ENCODE results near the gene B3GNT2. TPM values are rescaled to one million over a fixed set of nuclear protein-coding genes. Genes with fewer than 3 reads are reported as not detected.

Gene B3GNT2
- total RNA-seq, 3 donors from 2014 or later = 16.3 to 39.5 (median 25.6) TPM

DNA sequence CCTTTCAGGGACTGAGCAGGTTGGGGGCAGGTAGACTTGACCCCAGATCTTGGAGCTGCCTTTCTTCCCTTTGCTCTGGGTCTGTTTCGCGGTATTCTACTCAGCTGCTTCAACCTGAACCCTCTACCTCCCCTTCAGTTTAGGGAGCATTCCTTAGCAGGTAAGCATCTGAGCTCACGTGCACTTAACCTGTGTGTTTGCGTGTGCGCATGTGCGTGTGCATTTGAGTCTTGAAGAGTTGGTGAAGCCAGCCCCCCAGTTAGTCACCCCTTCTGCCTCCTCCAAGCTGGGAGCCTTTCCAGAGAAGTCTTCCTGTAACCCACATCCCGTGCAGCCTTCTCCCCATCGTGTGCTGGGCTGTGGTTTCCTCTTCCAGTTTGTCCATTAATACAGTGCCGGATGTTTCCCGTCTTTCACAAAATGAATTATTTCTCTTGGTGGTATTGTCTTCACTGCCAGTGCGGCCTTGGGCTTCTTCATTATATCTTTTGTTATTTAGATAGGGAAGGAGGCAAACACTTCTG is 33.2 kb downstream of the B3GNT2 start:
- no peaks in the 10 kb centered on the region for H3K36me3 ChIP-seq
- no peaks in the 10 kb centered on the region for H3K4me1 ChIP-seq
- no peak for TF ChIP-seq POLR2A (IDR thresholded peaks at IDR 0.05)
- TF ChIP-seq, protein P1, sequence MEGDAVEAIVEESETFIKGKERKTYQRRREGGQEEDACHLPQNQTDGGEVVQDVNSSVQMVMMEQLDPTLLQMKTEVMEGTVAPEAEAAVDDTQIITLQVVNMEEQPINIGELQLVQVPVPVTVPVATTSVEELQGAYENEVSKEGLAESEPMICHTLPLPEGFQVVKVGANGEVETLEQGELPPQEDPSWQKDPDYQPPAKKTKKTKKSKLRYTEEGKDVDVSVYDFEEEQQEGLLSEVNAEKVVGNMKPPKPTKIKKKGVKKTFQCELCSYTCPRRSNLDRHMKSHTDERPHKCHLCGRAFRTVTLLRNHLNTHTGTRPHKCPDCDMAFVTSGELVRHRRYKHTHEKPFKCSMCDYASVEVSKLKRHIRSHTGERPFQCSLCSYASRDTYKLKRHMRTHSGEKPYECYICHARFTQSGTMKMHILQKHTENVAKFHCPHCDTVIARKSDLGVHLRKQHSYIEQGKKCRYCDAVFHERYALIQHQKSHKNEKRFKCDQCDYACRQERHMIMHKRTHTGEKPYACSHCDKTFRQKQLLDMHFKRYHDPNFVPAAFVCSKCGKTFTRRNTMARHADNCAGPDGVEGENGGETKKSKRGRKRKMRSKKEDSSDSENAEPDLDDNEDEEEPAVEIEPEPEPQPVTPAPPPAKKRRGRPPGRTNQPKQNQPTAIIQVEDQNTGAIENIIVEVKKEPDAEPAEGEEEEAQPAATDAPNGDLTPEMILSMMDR (IDR thresholded peaks at IDR 0.05) = no peak
- no peak for TF ChIP-seq POLR2AphosphoS5 (IDR thresholded peaks at IDR 0.05)
- intact Hi-C loops (cut with DNase I; ENCODE audit: low total_unique reads) = no loop called here
- no peaks in the 10 kb centered on the region for H3K9me3 ChIP-seq
- H3K27me3 ChIP-seq = no peaks in the 10 kb centered on the region
- H3K27ac ChIP-seq = no peak overlapping the region
- no peak overlapping the region for H3K4me3 ChIP-seq
- DNase-seq (ENCODE audit: low spot score in 2 of 2) = no peak

DNA sequence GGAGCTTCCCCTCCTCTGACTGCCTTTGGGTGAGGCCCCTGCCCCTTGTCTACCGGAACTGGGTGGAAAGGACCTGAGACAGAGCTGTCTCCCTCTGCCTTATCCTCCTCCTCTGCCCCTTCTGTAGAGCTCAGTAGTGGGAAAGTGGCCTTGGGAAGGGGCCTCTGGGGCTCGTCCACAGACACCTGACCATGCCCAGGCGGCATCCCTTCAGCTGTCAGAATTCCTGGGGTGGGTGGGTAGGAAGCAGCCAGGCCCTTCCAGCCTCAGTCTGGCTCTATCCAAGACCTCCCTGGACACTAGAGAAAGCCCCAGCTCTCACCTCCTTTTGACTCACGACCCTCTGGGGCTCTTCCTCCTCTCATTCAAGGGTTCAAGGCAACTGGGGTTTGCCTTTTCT is 35.6 kb downstream of the B3GNT2 start:
- Histone ChIP-seq H3K27me3 (no peaks in the 10 kb centered on the region), H3K36me3 (no peaks in the 10 kb centered on the region), H3K27ac (no peak overlapping the region), H3K4me1 (no peaks in the 10 kb centered on the region), H3K4me3 (no peak overlapping the region), H3K9me3 (no peaks in the 10 kb centered on the region)
- no peak for DNase-seq (ENCODE audit: low spot score in 2 of 2)
- TF ChIP-seq POLR2AphosphoS5 (IDR thresholded peaks at IDR 0.05) = no peak
- intact Hi-C loops (cut with DNase I; ENCODE audit: low total_unique reads) = no loop called here

DNA sequence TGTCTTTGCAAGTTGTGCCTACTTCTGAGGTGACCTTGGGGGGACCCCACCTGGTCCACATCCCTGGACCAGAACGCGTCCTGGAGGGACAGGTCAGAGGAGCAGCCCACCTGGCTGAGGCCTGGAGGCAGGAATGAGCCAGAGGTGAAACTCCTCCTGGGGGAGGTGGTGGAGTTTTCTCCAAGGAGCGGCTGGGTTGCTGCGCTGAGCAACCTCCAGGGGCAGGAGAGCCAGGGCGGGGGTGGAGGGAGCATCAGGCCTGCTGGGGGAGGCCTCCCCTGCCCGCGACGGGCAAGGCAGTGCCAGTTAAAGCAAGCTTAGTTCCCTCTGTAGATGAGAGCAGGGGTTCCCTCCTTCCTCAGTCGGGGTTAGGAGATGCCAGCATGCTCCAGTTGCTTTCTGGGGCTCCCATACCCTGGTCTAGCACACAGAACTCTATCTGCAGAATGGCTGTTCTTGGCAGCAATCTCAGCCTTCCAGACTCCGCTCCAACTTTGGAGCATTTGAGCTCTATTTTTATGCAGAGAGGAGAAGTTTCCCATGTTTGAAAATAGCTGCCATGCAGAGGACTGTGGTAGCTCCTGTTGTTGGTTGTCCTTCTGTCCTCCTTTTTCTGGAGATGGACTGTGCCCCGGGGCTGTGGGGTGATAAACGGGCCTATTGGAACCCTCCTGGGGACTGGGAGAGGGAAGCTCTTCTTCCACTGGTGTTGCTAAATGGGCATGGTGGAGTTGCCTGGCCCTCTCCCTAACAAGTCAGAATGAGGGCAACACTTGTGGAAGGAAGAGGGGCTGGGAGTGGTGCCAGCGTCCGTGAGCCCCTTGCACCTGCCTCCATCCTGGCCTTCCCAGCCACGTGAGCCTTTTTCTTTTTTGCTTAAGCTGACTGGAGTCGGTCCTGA is 39.1 kb downstream of the B3GNT2 start:
- no peaks in the 10 kb centered on the region for H3K27me3 ChIP-seq
- no peaks in the 10 kb centered on the region for H3K36me3 ChIP-seq
- no peak for DNase-seq (ENCODE audit: low spot score in 2 of 2)
- H3K9me3 ChIP-seq = no peaks in the 10 kb centered on the region
- intact Hi-C loops (cut with DNase I; ENCODE audit: low total_unique reads) = no loop called here
- no peak overlapping the region for H3K4me3 ChIP-seq
- TF ChIP-seq, protein P1 (IDR thresholded peaks at IDR 0.05) = no peak
- TF ChIP-seq POLR2A (IDR thresholded peaks at IDR 0.05) (no peak), POLR2AphosphoS5 (IDR thresholded peaks at IDR 0.05) (no peak)
- no peaks in the 10 kb centered on the region for H3K4me1 ChIP-seq
- H3K27ac ChIP-seq = no peak overlapping the region

DNA sequence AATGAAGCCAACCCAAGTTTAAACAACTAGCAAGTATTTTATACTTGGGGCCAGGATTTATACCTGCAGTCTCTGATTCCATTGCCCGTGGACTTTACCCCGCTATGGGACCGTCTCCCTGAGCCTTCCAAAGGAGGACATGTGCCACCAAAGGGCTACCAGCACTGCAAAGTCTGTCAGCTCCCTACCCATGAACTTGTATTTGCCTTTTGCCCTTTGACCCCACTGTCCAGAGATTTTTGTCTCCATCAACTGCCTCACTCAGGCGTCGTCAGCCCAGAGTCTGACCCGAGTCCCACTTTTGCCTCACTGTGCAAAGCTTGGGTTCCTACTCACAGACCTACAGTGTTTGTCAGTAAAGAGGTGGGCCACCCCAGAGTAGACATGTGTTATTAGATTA is 40.6 kb downstream of the B3GNT2 start:
- Histone ChIP-seq H3K4me1 (no peaks in the 10 kb centered on the region), H3K27me3 (no peaks in the 10 kb centered on the region), H3K4me3 (no peak overlapping the region), H3K9me3 (no peaks in the 10 kb centered on the region), H3K27ac (no peak overlapping the region), H3K36me3 (no peaks in the 10 kb centered on the region)
- TF ChIP-seq POLR2AphosphoS5 (IDR thresholded peaks at IDR 0.05) (no peak), POLR2A (IDR thresholded peaks at IDR 0.05) (no peak)
- TF ChIP-seq, protein P1 (IDR thresholded peaks at IDR 0.05) = no peak
- intact Hi-C loops (cut with DNase I; ENCODE audit: low total_unique reads) = no loop called here
- DNase-seq (ENCODE audit: low spot score in 2 of 2) = no peak

DNA sequence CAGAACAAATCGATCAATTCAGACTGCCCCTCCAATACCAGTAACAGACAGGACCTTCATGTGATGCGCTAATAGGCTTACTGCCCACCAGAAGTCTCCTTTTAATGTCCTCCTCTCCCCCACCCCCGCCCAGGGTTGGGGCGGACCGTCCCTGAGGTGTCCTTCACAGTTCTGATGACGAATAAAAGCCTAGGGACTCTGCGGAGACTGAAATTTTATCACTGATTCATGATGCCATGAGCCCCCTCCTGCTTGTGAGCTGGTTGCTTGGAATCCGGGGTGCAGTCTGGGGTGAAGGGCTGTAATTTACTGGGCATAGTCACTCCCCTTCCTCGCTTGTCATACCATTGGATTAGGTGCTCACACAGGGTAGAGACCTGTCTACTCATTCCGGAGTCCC is 42.3 kb downstream of the B3GNT2 start:
- H3K36me3 ChIP-seq = no peaks in the 10 kb centered on the region
- no peaks in the 10 kb centered on the region for H3K9me3 ChIP-seq
- no peaks in the 10 kb centered on the region for H3K27me3 ChIP-seq
- no peak overlapping the region for H3K27ac ChIP-seq
- TF ChIP-seq POLR2A (IDR thresholded peaks at IDR 0.05) (no peak), POLR2AphosphoS5 (IDR thresholded peaks at IDR 0.05) (no peak)
- TF ChIP-seq, protein P1 (IDR thresholded peaks at IDR 0.05) = no peak
- no peak overlapping the region for H3K4me3 ChIP-seq
- no peak for DNase-seq (ENCODE audit: low spot score in 2 of 2)
- H3K4me1 ChIP-seq = no peaks in the 10 kb centered on the region
- intact Hi-C loops (cut with DNase I; ENCODE audit: low total_unique reads) = no loop called here

Data from breast epithelium (tissue), 4 donors.